Activated CD4-positive, alpha-beta memory T cell treated with anti-CD3 and anti-CD28 coated beads for 36 hours (primary cell): ENCODE measurements around the gene MSH5. TPM values are rescaled to one million over a fixed set of nuclear protein-coding genes. Genes with fewer than 3 reads are reported as not detected.
"Not testable (repeated sequence)": the region's sequence is repeated elsewhere in the genome, so short reads cannot be mapped to it uniquely, and the experiment has no call there.

Experiments
- CTCF ChIA-PET: fragments of 350-600 bp; sonication (Branson Sonifier 250); formaldehyde crosslinking; loops from one replicate; lab custom pipeline; 2021; ENCODE audit warnings: antibody characterized with exemption, inconsistent platforms; lab: Charles Lee
- POLR2A ChIA-PET: fragments of 350-600 bp; sonication (Branson Sonifier 250); formaldehyde crosslinking; loops from one replicate; lab custom pipeline; 2021; ENCODE audit warnings: antibody characterized with exemption; lab: Charles Lee
- DNase-seq: peaks from one replicate; pipeline ENCODE4 v3.0.0-alpha.2; 2020
- H3K27ac Mint-ChIP-seq: one replicate; pipeline ENCODE4 v1.8.0; 2021; ENCODE audit warnings: mixed read lengths
- H3K27me3 Mint-ChIP-seq: one replicate; pipeline ENCODE4 v1.8.0; 2021; ENCODE audit warnings: mixed read lengths
- H3K36me3 Mint-ChIP-seq: one replicate; pipeline ENCODE4 v1.8.0; 2021; ENCODE audit warnings: mixed read lengths
- H3K4me1 Mint-ChIP-seq: one replicate; pipeline ENCODE4 v1.8.0; 2021; ENCODE audit warnings: low read depth, mixed read lengths
- H3K4me3 Mint-ChIP-seq: one replicate; pipeline ENCODE4 v1.8.0; 2021; ENCODE audit warnings: mild to moderate bottlenecking, mixed read lengths
- H3K9me3 Mint-ChIP-seq: one replicate; pipeline ENCODE4 v1.8.0; 2021; ENCODE audit warnings: mixed read lengths
- intact Hi-C: fragments of 100-400 bp; cut with micrococcal nuclease; formaldehyde crosslinking; loops from one replicate; pipeline ENCODE4 v1.15.1; 2023
- total RNA-seq, 2 experiments: library from RNA; stranded (reverse); gene quantifications; one replicate each; pipeline ENCODE4 v1.2.3, GENCODE V29; 2021

MSH5 gene
- total RNA-seq, 2 experiments from 2014 or later, result 80.9 to 83.8 TPM

- POLR2A ChIA-PET, result interaction anchor here (0.7 to 1.1 kb wide), 3 partner anchors 14 to 94 kb away, joined by 3 read pairs; no protein-coding TSS in a partner anchor
- H3K4me3 Mint-ChIP-seq, result no peak overlapping the region
- H3K4me1 Mint-ChIP-seq, result peaks cover 3% of the 10 kb centered on the region
- H3K36me3 Mint-ChIP-seq, result peaks cover 42% of the 10 kb centered on the region
- DNase-seq, result no peak
- intact Hi-C loops, result no loop called here
- H3K27me3 Mint-ChIP-seq, result no peaks in the 10 kb centered on the region
- H3K27ac Mint-ChIP-seq, result no peak overlapping the region
- no peaks in the 10 kb centered on the region for H3K9me3 Mint-ChIP-seq
- CTCF ChIA-PET, result interaction anchor here (1.7 kb wide), 1 partner anchor 11 kb away, joined by 5 read pairs; the partner anchor contains the start of gene VARS1
Observed at GRCh38 chr6:31784098-31784925, 44.5 kb downstream of the MSH5 start.

DNA sequence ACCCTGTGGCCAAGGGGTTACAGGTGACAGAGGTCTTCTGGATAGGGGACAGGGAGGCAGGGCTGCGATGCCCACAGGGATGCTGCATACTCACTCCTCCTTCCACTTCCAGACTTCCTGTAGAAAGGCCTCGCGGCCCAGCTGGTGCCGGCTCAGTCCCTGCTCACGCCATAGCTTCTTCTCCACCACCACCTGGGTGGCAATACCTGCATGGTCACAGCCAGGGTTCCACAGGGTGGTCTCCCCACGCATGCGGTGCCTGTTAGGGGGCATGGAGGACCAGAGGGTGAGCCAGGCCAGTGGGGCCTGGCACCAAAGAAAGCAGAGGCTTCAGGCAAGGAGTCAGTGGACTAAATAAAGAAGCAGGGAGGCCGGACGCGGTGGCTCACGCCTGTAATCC lies 45.7 kb downstream of the MSH5 start:
- DNase-seq, result no peak
- H3K27ac Mint-ChIP-seq, result no peak overlapping the region
- POLR2A ChIA-PET, result interaction anchor here (0.9 kb wide), 1 partner anchor 101 kb away, joined by 3 read pairs; no protein-coding TSS in a partner anchor
- intact Hi-C loops, result no loop called here
- H3K36me3 Mint-ChIP-seq, result peaks cover 43% of the 10 kb centered on the region
- H3K4me1 Mint-ChIP-seq, result peaks cover 6% of the 10 kb centered on the region
- H3K27me3 Mint-ChIP-seq, result no peaks in the 10 kb centered on the region
- CTCF ChIA-PET, result interaction anchor here (0.6 to 1.8 kb wide), 3 partner anchors 10 to 17 kb away, joined by 3 to 8 read pairs (median 5); partner anchors contain the start of gene VARS1
- H3K4me3 Mint-ChIP-seq, result no peak overlapping the region
- H3K9me3 Mint-ChIP-seq, result no peaks in the 10 kb centered on the region

DNA sequence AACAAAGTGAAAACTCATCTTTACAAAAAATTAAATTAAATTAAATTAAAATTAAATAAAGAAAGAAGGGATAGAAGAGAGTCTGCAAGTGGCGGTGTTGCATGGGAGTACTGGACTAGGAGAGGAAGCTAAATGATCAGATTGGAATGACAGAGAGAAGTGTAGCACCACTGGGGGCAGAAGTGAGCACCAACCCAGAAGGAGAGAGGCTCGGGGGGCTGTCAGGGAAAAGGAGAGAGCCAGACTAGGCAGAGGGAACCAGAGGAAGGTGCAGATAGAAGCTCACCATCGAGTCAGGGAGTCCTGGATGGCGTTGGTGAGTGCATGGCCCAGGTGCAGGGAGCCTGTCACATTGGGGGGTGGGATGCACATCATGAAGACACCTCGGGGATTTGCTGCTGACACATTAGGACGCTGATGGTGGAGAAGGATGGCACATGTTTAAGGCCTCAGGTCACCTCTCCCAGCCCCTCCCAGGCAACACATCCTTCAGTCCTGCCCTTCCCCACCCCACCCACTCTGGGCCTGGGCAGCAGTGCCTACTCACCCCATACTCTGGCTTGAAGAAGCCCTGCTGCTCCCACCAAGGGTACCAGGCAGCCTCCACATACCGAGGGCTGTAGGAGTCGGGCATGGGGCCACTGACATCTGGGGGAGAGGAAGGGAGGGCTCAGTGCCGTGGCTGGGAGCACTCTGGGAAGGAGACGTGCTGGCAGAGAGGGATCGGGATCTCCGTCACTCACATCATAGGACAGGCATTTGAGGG lies 51.7 kb downstream of the MSH5 start:
- H3K36me3 Mint-ChIP-seq, result peaks cover 28% of the 10 kb centered on the region
- peaks cover 31% of the 10 kb centered on the region for H3K4me1 Mint-ChIP-seq
- ChIA-PET POLR2A (interaction anchor here (1.0 to 1.3 kb wide), 2 partner anchors 42 to 116 kb away, joined by 3 to 5 read pairs; no protein-coding TSS in a partner anchor), CTCF (interaction anchor here (0.6 to 2.6 kb wide), 17 partner anchors 8 to 250 kb away, joined by 3 to 18 read pairs (median 6); partner anchors contain the start of genes CLIC1, HSPA1B, LSM2 and MSH5)
- DNase-seq, result peak; percentile 50
- H3K9me3 Mint-ChIP-seq, result no peaks in the 10 kb centered on the region
- intact Hi-C loops, result no loop called here
- no peak overlapping the region for H3K4me3 Mint-ChIP-seq
- H3K27me3 Mint-ChIP-seq, result no peaks in the 10 kb centered on the region
- H3K27ac Mint-ChIP-seq, result peak overlapping the region; percentile 55

DNA sequence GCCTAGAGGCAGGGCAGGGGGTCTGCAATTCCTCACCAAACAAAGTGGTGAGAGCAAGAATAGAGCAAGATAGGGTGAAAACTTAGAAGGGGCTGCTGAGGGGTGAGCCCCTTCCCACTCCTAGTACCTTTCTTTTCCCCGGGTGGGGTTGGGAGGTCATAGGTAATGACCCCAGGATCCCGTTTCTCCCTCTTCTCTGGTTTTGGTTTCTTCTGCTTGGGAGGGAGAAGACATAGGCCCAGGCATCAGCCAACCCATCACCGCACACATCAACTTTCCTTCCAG lies 52.2 kb downstream of the MSH5 start:
- DNase-seq, result no peak
- Mint-ChIP-seq H3K36me3 (peaks cover 25% of the 10 kb centered on the region), H3K27me3 (no peaks in the 10 kb centered on the region), H3K4me1 (peaks cover 32% of the 10 kb centered on the region), H3K9me3 (no peaks in the 10 kb centered on the region), H3K4me3 (no peak overlapping the region), H3K27ac (no peak overlapping the region)
- POLR2A ChIA-PET, result no interaction called here
- CTCF ChIA-PET, result interaction anchor here (0.6 to 2.0 kb wide), 8 partner anchors 8 to 74 kb away, joined by 3 to 14 read pairs (median 8); partner anchors contain the start of genes LSM2, MSH5 and VWA7
- intact Hi-C loops, result no loop called here

DNA sequence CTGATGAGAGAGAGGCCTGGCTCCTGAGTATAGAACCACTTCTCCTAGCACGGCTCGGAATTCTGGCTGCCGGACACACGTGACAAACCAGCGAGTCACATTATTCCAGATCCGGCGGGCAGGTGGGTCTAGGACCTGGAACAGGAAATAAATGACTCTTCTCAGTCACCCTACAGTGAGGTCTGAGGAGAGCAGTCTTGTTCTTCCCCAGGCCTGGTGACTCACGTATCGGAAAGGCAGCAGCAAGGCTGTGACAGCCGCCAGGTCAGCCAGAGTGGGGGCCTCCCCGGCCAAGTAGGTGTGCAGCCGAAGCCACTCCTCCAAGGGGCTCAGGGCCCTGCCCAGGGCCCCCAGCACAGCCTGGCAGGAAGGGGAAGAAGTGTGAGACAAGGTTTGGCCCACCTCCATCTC lies 53.0 kb downstream of the MSH5 start:
- intact Hi-C loops, result no loop called here
- ChIA-PET CTCF (interaction anchor here (0.7 to 0.8 kb wide), 2 partner anchors 28 to 34 kb away, joined by 3 read pairs; no protein-coding TSS in a partner anchor), POLR2A (no interaction called here)
- H3K27ac Mint-ChIP-seq, result peak overlapping the region; percentile 10
- H3K36me3 Mint-ChIP-seq, result peaks cover 29% of the 10 kb centered on the region
- H3K4me1 Mint-ChIP-seq, result peaks cover 40% of the 10 kb centered on the region
- no peaks in the 10 kb centered on the region for H3K27me3 Mint-ChIP-seq
- DNase-seq, result peak; percentile 40
- H3K9me3 Mint-ChIP-seq, result no peaks in the 10 kb centered on the region
- no peak overlapping the region for H3K4me3 Mint-ChIP-seq

DNA sequence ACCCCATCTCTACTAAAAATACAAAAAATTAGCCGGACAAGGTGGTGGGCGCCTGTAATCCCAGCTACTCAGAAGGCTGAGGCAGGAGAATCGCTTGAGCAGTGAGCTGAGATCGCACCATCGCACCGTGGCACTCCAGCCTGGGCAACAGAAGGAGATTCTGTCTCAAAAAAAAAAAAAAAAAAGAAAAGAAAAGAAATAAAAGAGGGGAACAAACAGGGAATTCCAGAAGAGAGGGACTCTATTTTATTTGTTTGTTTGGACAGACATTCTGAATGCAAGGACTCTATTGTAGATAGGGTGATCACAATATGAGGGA lies 54.1 kb downstream of the MSH5 start:
- H3K36me3 Mint-ChIP-seq, result peaks cover 28% of the 10 kb centered on the region
- H3K9me3 Mint-ChIP-seq, POLR2A ChIA-PET, H3K27me3 Mint-ChIP-seq, CTCF ChIA-PET, DNase-seq: not testable (repeated sequence)
- intact Hi-C loops, result loop anchor here (2.0 kb wide), 2 partner anchors 17 to 33 kb away; partner anchors contain the start of genes HSPA1B and VWA7
- peak overlapping the region; percentile 84 for H3K27ac Mint-ChIP-seq
- H3K4me1 Mint-ChIP-seq, result peaks cover 46% of the 10 kb centered on the region
- H3K4me3 Mint-ChIP-seq, result peak overlapping the region; percentile 98

DNA sequence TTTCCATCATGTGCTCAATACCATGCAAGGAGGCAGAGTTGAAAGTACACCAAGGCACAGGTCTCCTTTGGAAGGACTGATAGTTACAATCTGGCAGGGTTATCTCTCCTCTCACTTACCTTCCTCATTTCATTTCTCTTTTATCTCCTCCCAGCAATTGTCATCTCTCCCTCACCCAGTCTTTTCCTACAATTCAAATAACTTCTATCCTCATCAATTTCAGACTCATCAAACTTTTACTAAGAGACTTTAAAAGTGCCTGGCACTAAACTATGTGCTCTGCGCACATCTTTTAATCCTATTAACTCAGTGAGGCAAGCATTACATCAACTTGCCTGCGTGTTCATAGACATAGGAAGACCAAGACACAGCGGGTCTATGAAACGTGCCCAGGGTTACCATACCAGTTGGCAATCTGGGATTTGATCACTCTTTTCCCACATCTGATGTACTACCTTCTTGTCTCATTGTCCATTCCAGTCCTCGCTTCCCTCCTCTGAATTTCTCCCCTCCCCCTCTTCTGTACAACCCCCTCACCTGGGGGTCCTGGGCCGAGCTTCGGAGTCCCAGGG lies 54.6 kb downstream of the MSH5 start:
- Mint-ChIP-seq H3K27ac (peak overlapping the region; percentile 84), H3K27me3 (no peaks in the 10 kb centered on the region), H3K9me3 (no peaks in the 10 kb centered on the region), H3K4me3 (peak overlapping the region; percentile 98), H3K4me1 (peaks cover 45% of the 10 kb centered on the region), H3K36me3 (peaks cover 25% of the 10 kb centered on the region)
- intact Hi-C loops, result loop anchor here (2.0 kb wide), 2 partner anchors 18 to 32 kb away; partner anchors contain the start of genes HSPA1B and VWA7
- ChIA-PET POLR2A (interaction anchor here (1.0 to 2.5 kb wide), 7 partner anchors 8 to 54 kb away, joined by 3 to 21 read pairs (median 3); partner anchors contain the start of genes LSM2, MSH5 and VWA7), CTCF (interaction anchor here (0.7 to 2.8 kb wide), 5 partner anchors 10 to 69 kb away, joined by 4 to 16 read pairs (median 5); partner anchors contain the start of genes MSH5 and NEU1)
- no peak for DNase-seq

- CTCF ChIA-PET, result interaction anchor here (0.7 to 2.8 kb wide), 13 partner anchors 9 to 68 kb away, joined by 3 to 30 read pairs (median 5); partner anchors contain the start of genes HSPA1A, HSPA1L, LSM2 and MSH5
- no peak for DNase-seq
- Mint-ChIP-seq H3K4me3 (peak overlapping the region; percentile 98), H3K36me3 (peaks cover 22% of the 10 kb centered on the region), H3K9me3 (no peaks in the 10 kb centered on the region), H3K4me1 (peaks cover 42% of the 10 kb centered on the region), H3K27ac (peak overlapping the region; percentile 91), H3K27me3 (no peaks in the 10 kb centered on the region)
- POLR2A ChIA-PET, result interaction anchor here (0.8 to 2.5 kb wide), 10 partner anchors 8 to 55 kb away, joined by 3 to 21 read pairs (median 4); partner anchors contain the start of genes HSPA1A, HSPA1B, HSPA1L and LSM2
- intact Hi-C loops, result loop anchor here (2.0 kb wide), 2 partner anchors 18 to 32 kb away; partner anchors contain the start of genes HSPA1B and VWA7
Observed at GRCh38 chr6:31794866-31795615, 55.2 kb downstream of the MSH5 start.

GRCh38 chr6:31795616-31796298 lies 56.0 kb downstream of the MSH5 start, which contains the start of gene VARS1:
Gene VARS1, minus strand, starts transcription at chr6:31795752. Its CDS starts 535 bp downstream, at chr6:31795217.
- H3K27me3 Mint-ChIP-seq, result no peaks in the 10 kb centered on the region
- H3K36me3 Mint-ChIP-seq, result peaks cover 19% of the 10 kb centered on the region
- POLR2A ChIA-PET, result interaction anchor here (0.5 to 2.5 kb wide), 12 partner anchors 9 to 132 kb away, joined by 3 to 21 read pairs (median 4); partner anchors contain the start of genes HSPA1A, HSPA1B, HSPA1L and LSM2
- peak within 1 kb of the TSS; percentile 98 for H3K4me3 Mint-ChIP-seq
- intact Hi-C loops, result loop anchor here (1.0 to 2.0 kb wide), 4 partner anchors 11 to 31 kb away; partner anchors contain the start of genes HSPA1B, LSM2 and VWA7
- H3K9me3 Mint-ChIP-seq, result no peaks in the 10 kb centered on the region
- peak; percentile 91 for DNase-seq
- peaks cover 39% of the 10 kb centered on the region for H3K4me1 Mint-ChIP-seq
- CTCF ChIA-PET, result interaction anchor here (0.7 to 2.8 kb wide), 17 partner anchors 10 to 67 kb away, joined by 3 to 30 read pairs (median 5); partner anchors contain the start of genes CLIC1, HSPA1A, HSPA1L and LSM2
- peak within 1 kb of the TSS; percentile 91 for H3K27ac Mint-ChIP-seq

GRCh38 chr6:31796993-31797385 lies 57.2 kb downstream of the MSH5 start:
- intact Hi-C loops, result loop anchor here (1.0 to 2.0 kb wide), 2 partner anchors 9 to 16 kb away; partner anchors contain the start of gene LSM2
- ChIA-PET CTCF (interaction anchor here (0.9 to 2.8 kb wide), 5 partner anchors 10 to 61 kb away, joined by 3 to 15 read pairs (median 6); partner anchors contain the start of genes CLIC1, LSM2 and MSH5), POLR2A (interaction anchor here (0.9 to 1.4 kb wide), 2 partner anchors 38 to 134 kb away, joined by 3 to 5 read pairs; no protein-coding TSS in a partner anchor)
- peaks cover 18% of the 10 kb centered on the region for H3K36me3 Mint-ChIP-seq
- H3K4me1 Mint-ChIP-seq, result peaks cover 35% of the 10 kb centered on the region
- H3K4me3 Mint-ChIP-seq, result no peak overlapping the region
- H3K27me3 Mint-ChIP-seq, result no peaks in the 10 kb centered on the region
- no peak for DNase-seq
- no peaks in the 10 kb centered on the region for H3K9me3 Mint-ChIP-seq
- H3K27ac Mint-ChIP-seq, result peak overlapping the region; percentile 80
